NCI-H1694 treated with DMSO at 0.1 percent for 48 hours (cell line): ENCODE data around the gene CDR2.
"Not testable (repeated sequence)": the region's sequence is repeated elsewhere in the genome, so short reads cannot be mapped to it uniquely, and the experiment has no call there.

Source experiments
- DNase-seq: peaks from one replicate; lab custom pipeline; 2025; lab: John Stamatoyannopoulos, UW

The CDR2 gene

DNA sequence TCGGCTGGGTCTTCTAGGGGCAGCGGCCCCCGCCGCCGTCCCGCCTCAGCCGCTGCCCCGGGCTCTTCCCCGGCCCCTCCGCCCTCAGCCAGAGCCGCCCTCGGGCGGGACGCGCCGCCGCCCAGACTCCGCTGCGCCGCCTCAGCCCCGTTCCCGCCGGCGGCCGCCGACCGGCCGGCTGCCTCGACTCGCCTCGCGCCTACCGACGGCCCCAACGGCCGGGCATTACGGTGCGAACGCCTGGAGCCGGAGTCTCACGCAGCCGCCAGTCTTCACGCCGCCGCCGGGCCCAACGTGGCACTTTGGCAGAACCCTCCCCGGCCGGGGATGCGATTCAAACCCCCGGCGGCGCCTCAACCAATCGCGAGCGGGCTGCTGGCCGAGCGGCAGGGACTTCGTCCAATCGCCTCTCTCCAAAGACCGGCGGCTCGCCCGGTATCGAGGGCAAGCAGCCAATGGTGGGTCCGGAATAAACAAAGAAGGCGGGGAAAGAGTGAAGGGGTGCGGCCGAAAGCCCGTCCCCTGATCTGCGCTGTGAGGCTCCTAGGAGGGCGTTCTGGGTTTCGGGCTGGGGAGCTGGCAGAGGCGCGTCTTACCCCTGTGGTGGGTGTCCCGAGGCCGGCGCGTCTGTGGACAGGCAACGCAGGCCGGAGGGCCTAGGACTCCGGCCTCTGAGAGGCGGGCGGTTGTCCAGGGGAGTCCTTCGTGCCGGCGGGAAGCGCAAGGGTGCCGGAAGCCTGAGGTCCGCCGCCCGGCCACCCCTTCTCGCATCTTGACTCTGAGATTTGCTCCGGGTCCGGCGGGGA, at the start of gene CDR2:
CDR2 (minus strand) TSS at position 309 of the 806 bp plus-strand sequence. CDS start 310 bp downstream, outside the sequence.
- peak; percentile 91 for DNase-seq

DNA sequence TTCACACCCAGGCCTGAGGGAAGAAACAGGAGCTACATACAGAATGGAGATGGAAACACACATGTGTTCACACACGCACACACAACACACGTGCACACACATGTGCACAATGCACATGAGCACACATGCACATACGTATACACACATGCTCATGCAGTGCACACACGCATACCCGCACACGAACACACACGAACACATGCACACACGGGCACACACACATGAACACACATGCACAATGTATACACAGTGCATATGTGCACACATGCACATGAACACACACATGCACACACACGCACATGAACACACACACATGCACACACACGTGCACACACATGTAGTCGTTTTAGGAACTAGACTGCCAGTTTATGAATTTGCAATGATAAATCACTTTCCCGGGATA, 49.3 kb upstream of the CDR2 start:
- DNase-seq = no peak

DNA sequence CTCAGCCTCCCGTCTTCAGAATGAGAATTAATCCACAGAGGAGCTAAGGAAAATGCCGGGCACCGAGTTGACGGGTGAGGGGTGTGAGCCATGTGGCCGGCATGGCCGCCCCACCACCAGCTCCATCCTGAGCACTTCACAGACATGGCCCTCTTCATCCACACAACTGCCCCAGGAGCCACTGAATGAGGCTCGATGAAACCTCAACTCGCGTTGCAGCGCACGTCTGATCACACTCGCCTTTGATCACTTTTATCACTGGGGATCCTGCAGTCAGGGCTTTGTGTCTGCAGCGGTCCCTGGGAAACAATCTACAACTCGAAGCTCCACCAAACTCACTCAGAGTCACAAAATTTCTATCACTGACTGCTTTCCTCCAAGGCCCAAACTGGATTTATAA, 46.7 kb upstream of the CDR2 start:
- DNase-seq = no peak

DNA sequence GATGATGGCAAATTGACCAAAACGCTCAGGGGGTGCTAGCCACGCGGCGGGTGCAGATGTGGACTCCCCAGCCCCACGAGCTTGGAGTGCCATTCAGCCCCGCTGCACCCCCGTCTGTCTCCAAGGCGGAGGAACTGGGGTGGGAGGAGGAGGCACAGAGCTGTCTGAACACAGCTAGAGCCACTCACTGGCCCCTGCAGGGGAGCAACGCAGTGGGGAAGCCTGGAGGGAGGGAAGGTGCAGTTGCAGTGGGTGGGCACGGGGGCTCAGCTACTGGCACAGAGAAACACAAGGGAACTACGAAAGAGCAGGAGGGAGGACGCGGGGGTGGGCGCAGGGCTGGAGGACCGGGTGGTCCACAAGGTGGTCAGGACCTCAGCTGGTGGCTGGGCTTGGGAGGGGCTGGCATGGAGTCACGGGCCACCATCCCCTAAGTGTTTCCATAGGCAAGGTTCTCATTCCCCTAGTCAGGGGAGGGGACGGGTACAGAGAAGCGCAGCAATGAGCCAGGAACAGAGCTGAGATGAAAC, 46.3 kb upstream of the CDR2 start:
- DNase-seq = no peak

DNA sequence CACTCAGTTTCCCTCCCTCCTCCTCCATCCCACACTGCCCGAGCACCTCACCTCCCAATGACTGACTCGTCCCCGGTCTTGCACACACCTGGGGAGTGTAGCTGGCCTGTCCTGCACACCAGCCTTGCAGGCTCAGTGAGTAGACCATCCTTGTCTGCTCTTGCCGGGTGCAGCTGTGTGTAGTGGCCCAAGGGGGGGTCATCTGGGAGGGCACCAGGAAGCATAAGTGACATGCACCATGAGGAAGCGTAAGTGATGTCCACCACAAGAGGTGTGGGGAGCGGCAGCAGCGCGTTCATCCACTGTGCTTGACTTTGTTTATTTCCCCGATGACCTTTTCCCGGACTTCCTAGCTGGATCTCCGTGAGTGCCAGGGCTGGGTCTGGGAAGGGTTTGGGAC, 45.5 kb upstream of the CDR2 start:
- no peak for DNase-seq

DNA sequence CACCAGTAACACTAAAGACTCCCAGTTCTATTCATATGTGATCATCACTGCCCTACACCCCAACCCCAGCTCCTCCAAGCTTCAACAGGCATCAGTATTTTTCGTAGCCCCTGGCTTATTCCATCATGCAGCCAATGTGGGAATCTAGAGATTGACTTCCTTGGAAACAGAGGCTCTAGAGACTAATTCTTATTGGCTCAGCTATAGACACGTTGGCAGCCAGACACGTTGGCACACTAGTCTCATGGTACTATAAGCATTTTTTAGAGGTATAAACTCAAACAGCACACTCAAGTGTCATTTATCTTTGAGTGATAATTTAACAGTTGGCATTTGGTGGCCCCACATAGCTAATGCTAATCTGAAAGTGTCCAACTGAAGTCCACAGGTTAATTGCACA, 44.4 kb upstream of the CDR2 start:
- no peak for DNase-seq

DNA sequence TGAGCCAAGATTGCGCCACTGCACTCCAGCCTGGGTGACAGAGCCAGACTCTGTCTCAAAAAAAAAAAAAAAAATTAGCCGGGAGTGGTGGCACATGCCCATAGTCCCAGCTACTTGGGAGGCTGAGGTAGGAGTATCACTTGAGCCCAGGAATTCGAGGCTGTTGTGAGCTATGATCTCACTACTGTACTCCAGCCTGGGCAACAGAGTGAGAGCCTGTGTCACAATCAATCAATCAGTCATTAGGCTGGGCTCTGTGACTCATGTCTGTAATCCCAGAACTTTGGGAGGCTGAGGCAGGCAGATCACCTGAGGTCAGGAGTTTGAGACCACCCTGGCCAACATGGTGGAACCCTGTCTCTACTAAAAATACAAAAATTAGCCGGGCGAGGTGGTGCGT, 43.4 kb upstream of the CDR2 start:
- not testable (repeated sequence) for DNase-seq

DNA sequence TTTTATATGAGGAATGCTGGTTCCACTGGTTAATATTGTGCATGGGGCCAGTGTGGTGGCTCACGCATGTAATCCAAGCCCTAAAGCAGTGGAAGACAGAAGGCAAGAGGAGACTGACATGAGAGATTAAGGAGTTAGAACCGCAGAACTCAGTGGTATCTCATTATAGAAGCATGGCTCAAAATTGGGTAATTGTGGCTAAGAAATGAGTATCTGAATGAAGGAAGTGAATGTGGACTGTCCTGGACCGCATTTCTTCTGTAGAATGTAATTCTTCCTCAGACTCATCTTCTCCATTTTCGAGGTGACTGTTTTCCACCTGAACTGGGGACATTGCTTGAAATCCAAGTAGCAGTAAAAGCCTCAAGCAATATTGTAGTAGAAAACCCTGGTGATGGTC, 42.6 kb upstream of the CDR2 start:
- no peak for DNase-seq

DNA sequence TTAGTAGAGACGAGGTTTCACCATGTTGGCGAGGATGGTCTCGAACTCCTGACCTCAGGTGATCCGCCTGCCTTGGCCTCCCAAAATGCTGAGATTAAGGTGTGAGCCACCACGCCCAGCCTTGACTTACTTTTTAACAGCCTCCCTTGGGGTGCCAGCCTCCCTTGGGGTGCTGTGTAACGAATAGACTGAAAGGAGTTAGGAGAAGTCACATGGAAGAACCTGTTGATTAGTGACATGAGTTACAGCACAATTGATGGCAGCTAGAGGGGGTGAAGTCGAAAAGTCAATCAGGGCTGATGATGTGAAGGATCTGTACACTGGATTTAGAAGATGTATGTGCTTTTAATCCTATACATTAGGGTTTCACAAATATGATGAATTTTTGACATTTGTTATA, 39.4 kb upstream of the CDR2 start:
- no peak for DNase-seq

DNA sequence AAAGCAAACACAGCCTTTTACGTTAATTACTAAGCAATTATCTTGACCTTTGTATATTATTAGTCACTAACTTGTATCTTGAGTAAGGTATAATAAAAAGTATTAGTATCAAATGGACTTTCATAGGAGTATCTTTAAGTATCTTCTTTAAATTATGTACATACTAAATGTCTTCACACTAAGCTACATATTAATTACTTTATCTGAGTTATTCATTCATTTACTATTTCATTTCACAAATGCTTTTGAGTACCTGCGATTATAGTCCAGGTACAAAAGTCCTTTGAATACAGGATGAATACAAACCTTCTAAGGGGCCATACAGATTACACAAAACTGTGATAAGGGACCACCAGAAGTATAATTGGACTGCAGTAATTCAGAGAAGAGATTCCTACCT, 33.1 kb upstream of the CDR2 start:
- no peak for DNase-seq

DNA sequence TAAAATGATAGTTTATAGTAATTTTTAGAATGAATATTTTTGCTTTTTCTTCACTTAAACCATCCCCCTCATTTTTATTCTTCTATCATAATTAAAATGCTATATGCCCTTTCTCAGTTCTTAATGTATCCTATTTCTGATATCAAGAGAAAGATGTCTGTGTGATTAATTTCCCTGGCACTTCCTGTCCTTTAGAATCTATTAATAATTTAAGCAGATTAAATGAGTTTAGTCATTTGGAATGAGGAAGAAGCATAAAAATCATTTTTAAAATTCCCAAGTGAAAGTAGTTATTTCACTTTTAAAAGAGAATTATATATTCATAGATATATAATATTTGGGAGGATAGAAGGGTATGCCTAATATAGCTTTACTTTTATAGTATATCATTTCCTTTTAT, 27.8 kb upstream of the CDR2 start:
- no peak for DNase-seq

DNA sequence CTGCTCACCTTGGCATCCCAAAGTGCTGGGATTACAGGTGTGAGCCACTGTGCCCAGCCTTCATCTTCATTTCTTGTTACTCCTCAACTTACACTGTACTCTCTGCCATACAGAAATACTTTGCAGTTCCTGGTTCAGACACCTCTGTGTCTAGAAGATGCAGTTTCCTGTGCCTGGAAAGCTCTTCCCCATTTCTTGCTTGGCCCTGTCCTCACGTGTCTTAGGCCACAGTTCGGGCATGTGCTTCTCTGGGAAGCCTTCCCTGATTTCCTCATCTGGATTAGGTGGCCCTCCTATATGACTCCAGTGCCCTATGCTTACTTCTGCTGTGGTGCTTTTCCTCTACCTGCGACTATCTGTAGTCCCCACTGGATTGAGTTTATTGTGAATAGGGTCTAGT, 26.5 kb upstream of the CDR2 start:
- DNase-seq = no peak

DNA sequence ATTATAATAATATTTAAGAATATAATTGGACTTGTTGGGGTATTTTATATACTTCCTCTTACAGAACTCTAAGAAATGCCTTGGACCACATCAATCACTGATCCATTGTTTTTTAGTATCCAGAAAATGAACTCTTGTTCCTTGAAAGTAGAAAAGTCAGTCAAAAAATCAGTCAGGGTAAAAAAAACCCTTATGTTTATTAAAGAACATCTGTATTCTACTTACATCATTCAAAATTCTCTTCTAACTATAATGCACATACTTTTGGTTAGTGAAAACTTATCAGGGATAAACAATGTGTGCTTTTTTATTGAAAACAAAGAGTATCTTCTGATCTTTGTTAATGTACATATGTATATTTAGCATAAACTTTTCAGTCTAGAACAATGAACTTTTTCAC, 23.5 kb upstream of the CDR2 start:
- no peak for DNase-seq

DNA sequence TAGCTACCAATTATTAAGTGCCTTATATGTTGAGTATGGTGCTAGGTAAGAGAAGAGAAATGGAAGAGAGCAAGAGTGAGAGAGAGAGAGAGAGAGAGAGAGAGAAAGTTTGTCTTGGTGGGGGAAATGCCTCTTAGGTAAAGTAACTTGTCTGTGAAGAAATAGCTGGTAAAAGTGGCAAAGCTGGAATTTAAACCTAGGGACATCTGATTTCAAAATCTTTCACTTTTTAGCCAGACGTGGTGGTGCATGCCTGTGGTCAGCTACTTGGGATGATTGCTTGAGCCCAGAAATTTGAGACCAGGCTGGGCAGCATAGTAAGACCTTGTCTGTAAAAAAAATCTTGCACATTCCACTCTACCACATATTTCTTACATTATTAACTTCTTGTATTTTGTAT, 23.0 kb upstream of the CDR2 start:
- no peak for DNase-seq

DNA sequence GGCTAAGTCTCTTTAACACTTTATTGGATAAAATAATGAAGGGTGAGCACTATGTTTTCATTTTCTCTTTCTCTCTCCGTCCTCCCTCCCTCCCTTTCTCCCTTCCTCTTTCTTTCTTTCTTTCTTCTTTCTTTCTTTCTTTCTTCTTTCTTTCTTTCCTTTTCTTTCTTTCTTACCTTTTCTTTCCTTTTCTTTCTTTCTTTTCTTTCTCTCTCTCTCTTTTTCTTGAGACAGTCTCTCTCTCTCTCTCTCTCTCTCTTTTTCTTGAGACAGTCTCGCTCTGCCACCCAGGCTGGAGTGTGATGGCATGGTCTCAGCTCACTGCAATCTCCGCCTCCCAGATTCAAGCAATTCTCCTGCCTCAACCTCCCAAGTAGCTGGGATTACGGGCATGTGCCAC, 21.5 kb upstream of the CDR2 start:
- DNase-seq = no peak

DNA sequence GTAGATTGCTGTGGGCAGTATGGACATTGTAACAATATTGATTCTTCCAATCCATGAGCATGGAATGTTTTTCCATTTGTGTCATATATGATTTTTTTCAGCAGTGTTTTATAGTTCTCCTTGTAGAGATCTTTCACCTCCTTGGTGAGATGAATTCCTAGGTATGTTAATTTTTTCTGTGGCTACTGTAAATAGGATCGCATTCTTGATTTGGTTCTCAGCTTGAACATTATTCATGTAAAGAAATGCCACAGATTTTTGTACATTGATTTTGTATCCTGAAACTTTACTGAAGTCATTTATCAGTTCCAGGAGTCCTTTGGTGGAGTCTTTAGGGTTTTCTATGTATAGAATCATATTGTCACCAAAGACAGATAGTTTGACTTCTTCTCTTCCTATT, 19.7 kb upstream of the CDR2 start:
- DNase-seq = no peak

DNA sequence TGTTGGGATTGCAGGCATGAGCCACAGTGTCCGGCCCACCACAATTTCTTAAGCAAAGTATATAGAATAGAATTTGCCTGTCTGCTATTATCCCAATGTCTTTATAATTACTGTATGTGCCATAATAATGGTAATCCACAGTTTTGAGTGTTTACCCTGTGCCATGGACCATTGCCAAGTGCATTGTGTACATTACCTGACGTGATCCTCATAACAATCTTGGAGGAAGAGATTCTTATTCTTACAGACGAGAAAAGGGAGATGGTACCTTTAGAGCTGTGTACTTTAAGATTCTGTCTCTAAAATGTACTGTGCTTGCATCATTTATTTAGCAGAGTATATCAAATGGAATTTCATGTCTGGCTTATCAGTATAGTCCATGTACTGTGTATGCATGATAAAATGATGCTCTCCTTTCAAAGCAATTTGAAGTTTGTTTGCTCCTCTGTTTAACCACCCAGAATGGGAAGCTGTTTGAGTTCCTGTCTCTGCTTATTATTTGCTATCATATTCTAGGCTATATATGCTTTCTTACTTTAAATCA, 13.8 kb upstream of the CDR2 start:
- no peak for DNase-seq

DNA sequence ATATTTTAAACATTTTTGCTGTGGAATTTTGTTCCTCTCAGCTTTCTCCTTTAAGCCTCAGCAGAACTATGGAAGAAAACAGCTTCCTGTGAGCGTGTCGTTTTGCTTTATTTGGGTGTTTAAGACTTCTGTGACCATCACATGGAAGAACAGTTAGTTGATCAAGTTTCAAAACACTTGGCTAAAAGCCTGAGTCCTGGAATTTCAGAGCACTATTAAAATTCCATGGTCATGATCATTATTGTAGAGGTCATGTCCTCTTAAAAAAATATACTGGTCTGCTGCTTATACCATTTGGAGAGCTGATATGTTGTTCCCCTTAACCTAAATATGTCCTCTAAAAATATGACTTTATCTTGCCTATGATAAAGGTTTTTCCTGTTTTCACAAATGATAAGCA, 12.6 kb upstream of the CDR2 start:
- DNase-seq = no peak

DNA sequence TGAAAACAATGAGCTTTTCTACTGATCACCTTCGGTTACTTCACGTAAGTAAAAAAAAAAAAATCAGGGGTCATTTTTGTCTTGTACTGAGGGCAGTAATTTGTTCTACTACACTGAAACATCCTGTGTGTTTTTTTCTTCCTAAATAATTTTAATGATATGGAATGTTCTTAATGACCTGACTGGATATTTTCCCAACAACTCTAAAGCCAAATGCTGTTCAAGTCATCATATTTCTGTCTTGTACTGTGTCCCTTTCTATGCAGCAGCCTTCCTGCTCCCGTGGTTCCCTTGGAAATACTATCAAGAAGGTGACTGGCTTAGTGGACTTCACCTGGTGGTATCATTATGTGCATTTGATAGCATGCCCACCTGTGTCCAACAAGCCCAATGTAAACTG, 10.8 kb upstream of the CDR2 start:
- DNase-seq = no peak

DNA sequence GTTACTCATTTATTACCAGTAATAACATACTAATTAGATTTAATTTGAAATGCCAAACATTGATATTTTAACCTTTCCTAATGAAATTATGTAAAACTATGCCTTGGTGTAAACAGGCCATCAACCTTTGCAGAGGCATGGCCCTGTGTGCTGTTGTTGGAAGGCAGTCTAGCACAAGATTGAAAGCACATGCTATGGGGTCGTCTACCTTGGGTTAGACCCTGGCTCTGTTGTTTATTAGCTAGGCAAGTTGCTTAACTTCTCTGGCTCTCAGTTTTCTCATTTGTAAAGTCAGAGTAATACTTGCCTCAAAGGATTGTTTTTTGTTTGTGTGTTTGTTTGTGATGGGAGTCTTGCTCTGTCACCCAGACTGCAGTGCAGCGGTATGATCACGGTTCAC, 9.4 kb upstream of the CDR2 start:
- no peak for DNase-seq

DNA sequence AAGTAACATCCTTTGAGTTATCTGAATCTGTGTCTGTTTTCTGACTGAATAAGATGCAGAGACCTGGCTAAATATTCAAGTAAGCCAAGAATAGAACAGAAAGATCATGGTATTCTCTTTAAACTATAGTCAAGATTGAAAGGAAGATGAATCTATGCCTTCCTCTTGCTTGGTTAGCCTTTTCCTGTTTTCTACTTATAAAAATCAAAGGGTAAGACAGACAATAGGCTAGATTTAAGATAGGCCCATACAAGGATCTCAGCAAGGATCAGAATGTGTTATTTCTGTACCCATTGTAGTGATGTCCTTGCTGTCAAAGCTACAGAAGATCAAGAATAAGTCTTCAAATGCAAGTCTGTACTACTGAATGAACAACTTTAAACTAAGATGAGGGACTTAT, 7.0 kb upstream of the CDR2 start:
- DNase-seq = no peak

DNA sequence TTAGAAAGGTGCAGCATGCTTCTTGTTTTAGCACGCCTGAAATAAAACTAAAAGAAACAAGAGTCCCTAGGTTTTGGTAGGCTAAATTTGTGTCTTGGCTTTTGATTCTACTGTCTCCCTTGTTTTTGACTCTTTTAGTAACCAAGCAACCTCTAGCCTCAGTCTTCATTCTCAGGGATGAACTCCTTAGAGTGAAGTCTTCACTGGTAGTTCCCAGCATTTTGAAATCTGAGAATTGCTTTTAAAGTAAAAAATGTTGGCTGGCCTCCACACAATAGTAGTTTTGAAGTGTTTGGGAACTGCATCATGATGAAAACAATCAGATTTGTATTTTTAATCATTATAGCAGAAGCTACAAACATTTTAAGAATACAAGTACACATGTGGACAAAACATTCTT, 6.1 kb upstream of the CDR2 start:
- no peak for DNase-seq

DNA sequence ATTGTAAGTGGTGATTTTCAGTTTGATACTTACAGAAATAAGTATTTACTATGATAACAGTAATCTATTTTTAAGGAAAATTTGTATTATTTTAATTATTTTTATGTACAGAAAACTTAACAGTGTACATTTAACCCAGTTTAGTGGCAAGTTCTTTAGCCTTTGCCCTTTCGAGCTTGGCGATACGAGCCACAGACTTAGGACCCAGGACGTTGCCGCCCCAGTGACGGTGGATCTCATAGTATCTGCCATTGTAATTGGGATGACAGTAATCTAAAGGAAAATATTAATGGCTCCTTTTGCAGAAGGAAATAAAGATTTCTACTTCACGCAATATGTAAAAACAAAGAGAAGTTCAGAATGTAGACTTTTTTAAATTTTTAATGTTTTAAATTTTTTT, 5.2 kb upstream of the CDR2 start:
- no peak for DNase-seq
